ENCODE data around the gene CMTM7.

The CMTM7 gene

DNA sequence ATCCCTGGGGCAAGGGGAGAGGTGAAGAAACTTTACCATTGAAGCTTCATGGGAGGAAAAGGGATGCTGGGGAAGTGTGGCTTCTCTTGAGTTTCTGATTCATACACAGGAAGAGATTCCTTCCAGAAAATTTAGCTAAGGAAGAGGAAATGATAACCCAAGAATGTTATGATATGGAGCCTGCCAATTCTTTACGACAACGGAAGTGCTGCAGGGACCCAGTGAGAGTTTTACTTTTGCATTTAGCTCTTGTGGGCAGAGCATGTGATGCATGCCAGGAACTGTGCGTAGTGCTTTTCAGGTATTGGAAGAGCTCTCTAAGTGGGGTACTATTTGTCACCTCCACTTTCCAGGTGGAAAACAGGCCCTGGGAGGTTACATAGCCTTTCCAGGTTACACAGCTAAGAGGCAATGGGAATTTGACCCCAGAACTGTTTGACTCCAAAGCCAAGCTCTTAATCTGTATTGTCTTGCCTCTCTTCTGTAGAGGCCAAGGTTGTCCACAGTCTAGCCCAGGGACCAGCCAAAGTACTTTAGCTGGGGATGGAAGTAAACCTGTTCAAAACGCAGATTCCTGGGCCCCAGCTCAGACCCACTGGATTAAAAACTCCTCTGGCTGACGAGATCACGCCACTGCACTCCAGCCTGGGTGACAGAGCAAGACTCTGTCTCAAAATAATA lies 23.0 kb downstream of the CMTM7 start:
- no peak overlapping the region for H3K4me3 ChIP-seq (ENCODE audit: low read depth, low read length)
- TF ChIP-seq, protein P1, sequence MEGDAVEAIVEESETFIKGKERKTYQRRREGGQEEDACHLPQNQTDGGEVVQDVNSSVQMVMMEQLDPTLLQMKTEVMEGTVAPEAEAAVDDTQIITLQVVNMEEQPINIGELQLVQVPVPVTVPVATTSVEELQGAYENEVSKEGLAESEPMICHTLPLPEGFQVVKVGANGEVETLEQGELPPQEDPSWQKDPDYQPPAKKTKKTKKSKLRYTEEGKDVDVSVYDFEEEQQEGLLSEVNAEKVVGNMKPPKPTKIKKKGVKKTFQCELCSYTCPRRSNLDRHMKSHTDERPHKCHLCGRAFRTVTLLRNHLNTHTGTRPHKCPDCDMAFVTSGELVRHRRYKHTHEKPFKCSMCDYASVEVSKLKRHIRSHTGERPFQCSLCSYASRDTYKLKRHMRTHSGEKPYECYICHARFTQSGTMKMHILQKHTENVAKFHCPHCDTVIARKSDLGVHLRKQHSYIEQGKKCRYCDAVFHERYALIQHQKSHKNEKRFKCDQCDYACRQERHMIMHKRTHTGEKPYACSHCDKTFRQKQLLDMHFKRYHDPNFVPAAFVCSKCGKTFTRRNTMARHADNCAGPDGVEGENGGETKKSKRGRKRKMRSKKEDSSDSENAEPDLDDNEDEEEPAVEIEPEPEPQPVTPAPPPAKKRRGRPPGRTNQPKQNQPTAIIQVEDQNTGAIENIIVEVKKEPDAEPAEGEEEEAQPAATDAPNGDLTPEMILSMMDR (IDR thresholded peaks at IDR 0.05; ENCODE audit: low read depth, low read length): no peak

DNA sequence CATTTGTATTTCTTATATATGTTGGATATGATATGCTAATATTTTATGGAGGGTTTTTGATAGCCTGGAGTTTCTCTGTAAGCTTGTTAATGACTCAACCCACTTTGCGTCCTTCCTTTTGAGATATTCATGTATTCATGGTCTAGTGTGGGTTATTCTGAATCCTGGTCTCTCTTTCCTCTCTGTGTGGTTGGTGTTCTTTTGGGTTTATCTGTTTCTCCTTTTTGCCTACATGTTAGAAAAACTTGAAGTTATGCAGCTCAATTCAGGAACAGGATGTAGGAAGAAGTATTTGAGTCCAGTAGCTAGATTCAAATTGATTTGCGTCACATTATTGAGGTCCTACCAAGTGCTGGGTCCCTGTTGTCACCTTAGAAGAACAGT lies 28.1 kb downstream of the CMTM7 start:
- H3K4me3 ChIP-seq (ENCODE audit: low read depth, low read length): no peak overlapping the region
- TF ChIP-seq, protein P1 (IDR thresholded peaks at IDR 0.05; ENCODE audit: low read depth, low read length): no peak

DNA sequence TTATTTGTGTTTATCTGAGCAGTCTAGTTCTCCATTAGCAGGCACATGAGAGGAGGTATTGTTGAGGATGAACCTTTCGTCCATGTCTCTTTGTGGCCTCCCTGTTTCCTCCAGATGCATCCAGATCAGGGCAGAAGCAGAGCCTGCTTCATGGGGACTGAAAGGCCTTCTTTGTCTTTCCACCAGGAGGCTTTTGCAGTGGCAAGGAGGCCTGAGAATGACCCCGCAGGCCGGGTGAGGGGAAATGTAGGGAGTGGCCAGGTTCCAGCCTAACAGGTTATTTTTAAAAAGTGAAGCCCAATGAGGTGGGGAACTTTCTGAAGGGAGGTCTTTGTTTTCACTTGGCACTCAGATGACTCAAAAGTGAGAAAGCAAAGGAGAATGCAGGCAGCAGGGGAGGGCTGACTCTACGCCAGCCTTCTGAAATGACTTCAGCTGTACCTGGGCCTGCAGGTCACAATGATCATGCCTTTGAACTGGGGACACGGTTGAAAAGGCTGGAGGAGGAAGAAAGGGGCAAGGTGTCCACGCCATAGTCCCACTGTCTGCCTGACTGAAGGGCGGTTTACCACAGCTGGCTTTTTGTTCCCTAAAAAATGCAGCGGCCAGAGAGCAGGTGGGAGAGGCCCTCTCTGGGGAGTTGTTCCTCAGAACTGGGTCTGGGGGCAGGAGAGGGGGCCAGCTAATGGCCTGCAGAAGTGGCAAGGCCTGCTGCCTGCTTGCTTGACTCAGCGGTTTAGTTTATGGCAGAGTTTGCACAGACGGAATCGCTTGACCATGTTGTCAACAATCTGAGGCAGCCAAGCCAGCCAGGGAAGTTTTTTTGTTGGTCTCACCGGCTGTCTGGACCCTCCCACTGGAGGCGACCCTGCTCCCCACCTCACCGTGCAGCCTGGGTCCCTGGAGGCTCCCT lies 28.7 kb downstream of the CMTM7 start:
- no peak overlapping the region for H3K4me3 ChIP-seq (ENCODE audit: low read depth, low read length)
- TF ChIP-seq, protein P1 (IDR thresholded peaks at IDR 0.05; ENCODE audit: low read depth, low read length): peak; percentile 15; the same call in 1 of the 2 replicates

GRCh38 chr3:32421185-32421584 lies 29.5 kb downstream of the CMTM7 start:
- no peak overlapping the region for H3K4me3 ChIP-seq (ENCODE audit: low read depth, low read length)
- TF ChIP-seq, protein P1 (IDR thresholded peaks at IDR 0.05; ENCODE audit: low read depth, low read length): no peak

DNA sequence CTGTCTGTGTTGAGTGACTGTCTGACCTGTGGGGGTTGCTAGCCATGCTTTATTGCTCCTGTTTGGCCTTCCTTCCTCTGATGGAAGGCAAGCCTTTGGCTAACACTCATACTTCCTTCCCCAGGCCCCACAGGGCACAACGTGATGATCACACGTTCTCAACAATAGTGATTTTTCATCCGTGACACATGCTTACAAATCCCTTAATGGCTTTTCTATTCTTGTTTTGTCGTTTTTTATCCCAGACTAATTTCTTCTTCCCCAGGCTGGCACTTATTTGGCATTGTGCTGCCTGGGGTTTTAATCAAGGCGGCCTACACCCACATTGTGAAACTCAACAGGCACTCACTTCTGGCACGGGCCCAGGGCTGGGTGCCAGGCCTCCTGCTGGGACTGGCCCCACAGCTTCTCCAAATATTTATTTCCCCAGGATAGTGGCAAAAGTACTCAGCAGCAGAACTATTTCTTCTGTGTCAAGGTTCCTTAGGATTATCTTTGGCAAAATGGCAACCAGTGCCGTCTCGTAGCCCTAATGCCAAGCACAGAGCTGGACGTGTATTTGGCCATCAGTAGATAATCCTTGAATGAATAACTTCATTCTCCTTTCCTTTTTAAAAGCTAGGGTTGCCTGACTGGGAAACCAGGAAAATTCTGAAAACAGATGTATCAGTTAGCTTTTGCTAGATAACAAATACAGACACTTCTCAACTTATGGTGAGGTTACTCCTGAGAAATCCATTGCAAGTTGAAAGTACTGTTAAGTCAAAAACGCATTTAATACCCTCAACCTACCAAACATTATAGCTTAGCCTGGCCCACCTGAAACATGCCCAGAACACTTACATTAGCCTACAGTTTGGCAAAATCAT lies 30.6 kb downstream of the CMTM7 start:
- no peak overlapping the region for H3K4me3 ChIP-seq (ENCODE audit: low read depth, low read length)
- TF ChIP-seq, protein P1 (IDR thresholded peaks at IDR 0.05; ENCODE audit: low read depth, low read length): no peak

DNA sequence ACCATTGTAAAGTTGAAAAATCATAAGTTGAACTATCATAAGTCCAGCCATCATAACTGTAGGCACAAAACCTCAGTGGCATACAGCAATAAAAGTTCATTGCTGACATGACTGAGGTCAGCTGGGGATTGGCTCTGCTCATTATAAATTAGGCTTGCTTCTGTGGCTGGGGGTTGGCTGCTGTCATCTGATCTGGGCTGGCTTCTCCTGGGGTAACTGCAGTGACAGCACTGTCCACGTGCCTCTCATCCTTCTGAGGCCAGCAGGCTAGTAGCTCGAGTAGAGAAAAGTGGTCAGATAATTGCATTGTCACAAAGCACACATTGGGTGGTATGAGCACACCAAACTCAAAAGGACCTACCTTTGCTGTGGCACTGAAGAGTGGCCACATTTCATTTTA lies 31.3 kb downstream of the CMTM7 start:
- H3K4me3 ChIP-seq (ENCODE audit: low read depth, low read length): no peak overlapping the region
- TF ChIP-seq, protein P1 (IDR thresholded peaks at IDR 0.05; ENCODE audit: low read depth, low read length): no peak
